IMR-90 (cell line): ENCODE measurements around the gene ABAT. TPM values are rescaled to one million over a fixed set of nuclear protein-coding genes. Genes with fewer than 3 reads are reported as not detected.

Experiments used
- ATAC-seq: fragments of 200-7000 bp; cut with Tn5 transposase; 2 replicates; pipeline ENCODE4 v1.9.1; 2020; ENCODE audit warnings: low read depth, mild to moderate bottlenecking, moderate library complexity
- BruUV-seq: library from RNA; stranded (reverse); fragments of 400-500 nt; replicated peaks from 2 replicates; lab custom pipeline; 2021; lab: Mats Ljungman, UMichigan
- CTCF ChIA-PET: fragments of 300-600 bp; formaldehyde crosslinking; extraction: SDS; loops from one replicate; lab custom pipeline; 2021; ENCODE audit warnings: antibody characterized with exemption; lab: Yijun Ruan, JAX
- POLR2A ChIA-PET: fragments of 300-600 bp; sonication (Branson Sonifier 250); formaldehyde crosslinking; loops from one replicate; lab custom pipeline; 2022; ENCODE audit warnings: antibody characterized with exemption; ENCODE audit not compliant: unreplicated experiment; lab: Charles Lee
- DNase-seq: peaks from one replicate; pipeline ENCODE4 v3.0.0; 2013
- H2AFZ ChIP-seq: replicated peaks from 2 replicates; pipeline ENCODE3; 2013; ENCODE audit warnings: low read length, mild to moderate bottlenecking; ENCODE audit not compliant: poor library complexity
- H2AK5ac ChIP-seq: 2 replicates; pipeline ENCODE4 v1.6.1; 2013; ENCODE audit warnings: low read depth, low read length, inconsistent platforms
- H2AK9ac ChIP-seq: replicated peaks from 2 replicates; pipeline ENCODE3; 2013; ENCODE audit warnings: mild to moderate bottlenecking, low read depth, low read length, moderate library complexity; ENCODE audit not compliant: poor library complexity
- H2BK120ac ChIP-seq: 2 replicates; pipeline ENCODE4 v1.6.1; 2013; ENCODE audit warnings: low read depth, low read length, inconsistent platforms
- H2BK15ac ChIP-seq: 3 replicates; pipeline ENCODE4 v1.6.1; 2013; ENCODE audit warnings: low read depth, low read length, inconsistent platforms
- H2BK20ac ChIP-seq: 2 replicates; pipeline ENCODE4 v1.6.1; 2013; ENCODE audit warnings: low read depth, mild to moderate bottlenecking, inconsistent platforms, low read length, moderate library complexity
- H2BK5ac ChIP-seq: 2 replicates; pipeline ENCODE4 v1.6.1; 2013; ENCODE audit warnings: mild to moderate bottlenecking, low read depth, low read length, inconsistent platforms; ENCODE audit not compliant: poor library complexity, severe bottlenecking
- H3K14ac ChIP-seq: replicated peaks from 2 replicates; pipeline ENCODE4 v1.6.1; 2013; ENCODE audit warnings: low read depth, low read length, inconsistent platforms
- H3K18ac ChIP-seq: 2 replicates; pipeline ENCODE4 v1.6.1; 2013; ENCODE audit warnings: low read depth, low read length, control low read depth
- H3K23ac ChIP-seq: 2 replicates; pipeline ENCODE4 v1.6.1; 2013; ENCODE audit warnings: low read depth, low read length, inconsistent platforms
- H3K27ac ChIP-seq: 2 replicates; pipeline ENCODE4 v1.5.1; 2013; ENCODE audit warnings: mild to moderate bottlenecking, control low read depth, low read length; ENCODE audit not compliant: insufficient read depth
- H3K27me3 ChIP-seq: 2 replicates; pipeline ENCODE4 v1.6.1; 2013; ENCODE audit warnings: low read length; ENCODE audit not compliant: control insufficient read depth, insufficient read depth
- H3K36me3 ChIP-seq: 2 replicates; pipeline ENCODE4 v1.6.1; 2013; ENCODE audit warnings: low read length, mixed read lengths; ENCODE audit not compliant: control insufficient read depth, insufficient read depth
- H3K4ac ChIP-seq: 2 replicates; pipeline ENCODE4 v1.6.1; 2013; ENCODE audit warnings: low read depth, low read length, inconsistent platforms
- H3K4me1 ChIP-seq: 2 replicates; pipeline ENCODE4 v1.6.1; 2013; ENCODE audit warnings: low read length, mixed read lengths; ENCODE audit not compliant: control insufficient read depth, insufficient read depth
- H3K4me2 ChIP-seq: 2 replicates; pipeline ENCODE4 v1.6.1; 2013; ENCODE audit warnings: low read depth, mild to moderate bottlenecking, control low read depth, low read length, moderate library complexity
- H3K4me3 ChIP-seq: 2 replicates; pipeline ENCODE4 v1.5.1; 2013; ENCODE audit warnings: low read depth, mild to moderate bottlenecking, control low read depth, low read length, moderate library complexity; ENCODE audit not compliant: insufficient read depth
- H3K56ac ChIP-seq: 2 replicates; pipeline ENCODE4 v1.6.1; 2013; ENCODE audit warnings: low read length, inconsistent platforms; ENCODE audit not compliant: insufficient read depth; ENCODE audit errors: extremely low read depth
- H3K79me1 ChIP-seq, 2 experiments: 2 replicates each; pipeline ENCODE4 v1.6.1; 2013; ENCODE audit warnings: low read length in 2 of 2, inconsistent platforms in 1 of 2, low read depth in 1 of 2
- H3K9ac ChIP-seq: 2 replicates; pipeline ENCODE4 v1.6.1; 2013; ENCODE audit warnings: low read depth, low read length, control low read depth
- H3K9me1 ChIP-seq: 2 replicates; pipeline ENCODE4 v1.6.1; 2013; ENCODE audit warnings: low read length, inconsistent platforms; ENCODE audit not compliant: insufficient read depth
- H3K9me3 ChIP-seq: 2 replicates; pipeline ENCODE4 v1.6.1; 2013; ENCODE audit warnings: low read length; ENCODE audit not compliant: control insufficient read depth, insufficient read depth
- H4K20me1 ChIP-seq: 2 replicates; pipeline ENCODE4 v1.6.1; 2013; ENCODE audit warnings: low read length, inconsistent platforms; ENCODE audit not compliant: insufficient read depth
- H4K5ac ChIP-seq: 2 replicates; pipeline ENCODE4 v1.6.1; 2013; ENCODE audit warnings: mild to moderate bottlenecking, low read depth, low read length, control low read depth
- H4K8ac ChIP-seq, 2 experiments: 2 replicates each; pipeline ENCODE4 v1.6.1; 2013; ENCODE audit warnings: low read depth in 2 of 2, low read length in 2 of 2, control low read depth in 1 of 2, inconsistent platforms in 1 of 2
- H4K91ac ChIP-seq: 2 replicates; pipeline ENCODE4 v1.6.1; 2013; ENCODE audit warnings: low read depth, low read length, inconsistent platforms; ENCODE audit not compliant: insufficient read depth
- CEBPB ChIP-seq: IDR thresholded peaks from 2 replicates; pipeline ENCODE4 v1.6.1; 2012; ENCODE audit warnings: low read depth, low read length, improper control_type of control experiment
- MAZ ChIP-seq: IDR thresholded peaks from 2 replicates; pipeline ENCODE4 v1.6.1; 2012; ENCODE audit warnings: low read depth, mild to moderate bottlenecking, low read length, improper control_type of control experiment, moderate library complexity, borderline replicate concordance
- NFE2L2 ChIP-seq: fragments of 150-350 bp; IDR thresholded peaks from 2 replicates; pipeline ENCODE4 v1.6.1; 2016; ENCODE audit warnings: low read depth, mild to moderate bottlenecking, low read length
- WGBS, 2 experiments: methylation state at CpG; one replicate each; pipeline versions ENCODE4 v1.1.5 to v1.1.7; 2013; ENCODE audit warnings: missing lambda C conversion rate in 2 of 2; ENCODE audit not compliant: insufficient read length in 1 of 2; ENCODE audit errors: extremely low coverage in 2 of 2; 5-methylcytosine and 5-hydroxymethylcytosine counted together
- dilution Hi-C: fragments of 300-500 bp; cut with HindIII; formaldehyde crosslinking; loops from one replicate; pipeline ENCODE4 v1.14.3; 2018; ENCODE audit warnings: low sequenced_read_pairs; ENCODE audit not compliant: unreplicated experiment
- in situ Hi-C: fragments of 300-500 bp; cut with MboI; formaldehyde crosslinking; loops from 3 replicates; pipeline ENCODE4 v1.14.3; 2019; ENCODE audit warnings: low sequenced_read_pairs, inconsistent platforms, mixed read lengths
- intact Hi-C: fragments of 100-400 bp; cut with micrococcal nuclease; formaldehyde crosslinking; loops from 2 replicates; pipeline ENCODE4 v1.10.0; 2022
- polyA plus RNA-seq, 3 experiments: library from polyadenylated mRNA; depleted of rRNA; stranded (reverse); fragments of >200 nt; gene quantifications; 2 replicates each; pipeline ENCODE4 v1.2.3, GENCODE V29; 2012; ENCODE audit warnings: low replicate concordance in 1 of 3
- total RNA-seq: library from RNA; depleted of rRNA; stranded (reverse); fragments of >200 nt; gene quantifications from 2 replicates; pipeline ENCODE4 v1.2.3, GENCODE V29; 2012

ABAT gene
- total and polyA plus RNA-seq, 2 of the 4 experiments (the other 2 are of a cell fraction): 4.5 to 6.9 TPM

DNA sequence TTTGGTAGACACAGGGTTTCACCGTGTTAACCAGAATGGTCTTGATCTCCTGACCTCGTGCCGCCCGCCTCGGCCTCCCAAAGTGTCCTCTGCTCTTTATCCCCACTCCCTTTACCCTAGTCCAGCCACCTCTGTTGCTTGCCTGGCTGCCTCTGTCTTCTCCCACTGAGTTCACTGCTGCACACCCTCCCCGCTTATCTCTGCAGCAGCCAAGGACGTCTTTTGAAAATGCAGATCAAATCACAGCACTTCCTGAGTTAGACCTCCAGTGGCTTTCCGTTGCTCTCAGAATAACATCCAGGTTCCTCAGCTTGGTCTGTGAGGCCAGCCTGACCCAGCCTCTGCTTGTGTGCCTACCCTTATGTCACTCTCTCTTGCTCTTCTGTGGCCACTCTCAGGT is 47.5 kb upstream of the ABAT start:
- no peak overlapping the region for H4K91ac ChIP-seq
- H3K4me3 ChIP-seq: no peak overlapping the region
- no peak overlapping the region for H2AFZ ChIP-seq
- no peak overlapping the region for H3K4ac ChIP-seq
- no peak overlapping the region for H3K56ac ChIP-seq
- peaks cover 15 to 37% of the 10 kb centered on the region in 2 experiments for H3K79me1 ChIP-seq
- H4K5ac ChIP-seq: no peak overlapping the region
- intact Hi-C loops: no loop called here
- H3K9me3 ChIP-seq: no peaks in the 10 kb centered on the region
- dilution Hi-C loops: no loop called here
- ChIA-PET POLR2A (no interaction called here), CTCF (no interaction called here)
- 97% methylated on average over 7 of the region's 8 CpGs; no CpG with 5 or more reads in 1 of the 2 experiments for WGBS, 2 experiments
- H3K23ac ChIP-seq: no peak overlapping the region
- no peak overlapping the region for H2BK120ac ChIP-seq
- BruUV-seq: no TSS peak
- H3K36me3 ChIP-seq: peaks cover 58% of the 10 kb centered on the region
- H2BK15ac ChIP-seq: no peak overlapping the region
- no peak overlapping the region for H2BK20ac ChIP-seq
- in situ Hi-C loops: no loop called here
- no peak overlapping the region for H3K4me2 ChIP-seq
- peaks cover 3% of the 10 kb centered on the region; the same call in 1 of the 2 replicates for H3K9me1 ChIP-seq
- no peaks in the 10 kb centered on the region for H3K4me1 ChIP-seq
- DNase-seq: no peak
- no peak overlapping the region for H3K27ac ChIP-seq
- H3K14ac ChIP-seq: no peak overlapping the region
- no peak overlapping the region for H2BK5ac ChIP-seq
- no peaks in the 10 kb centered on the region for H3K27me3 ChIP-seq
- H4K20me1 ChIP-seq: peaks cover 7% of the 10 kb centered on the region; the same call in 1 of the 2 replicates
- no peak overlapping the region for H3K18ac ChIP-seq
- ATAC-seq: no peak
- H3K9ac ChIP-seq: no peak overlapping the region
- TF ChIP-seq MAZ (no peak), CEBPB (no peak), NFE2L2 (no peak)
- H2AK9ac ChIP-seq: no peak overlapping the region
- no peak overlapping the region for H2AK5ac ChIP-seq
- H4K8ac ChIP-seq: no peak overlapping the region
